ENCODE data around the gene HIRA.
"Not testable (repeated sequence)": the region's sequence is repeated elsewhere in the genome, so short reads cannot be mapped to it uniquely, and the experiment has no call there.

DNA sequence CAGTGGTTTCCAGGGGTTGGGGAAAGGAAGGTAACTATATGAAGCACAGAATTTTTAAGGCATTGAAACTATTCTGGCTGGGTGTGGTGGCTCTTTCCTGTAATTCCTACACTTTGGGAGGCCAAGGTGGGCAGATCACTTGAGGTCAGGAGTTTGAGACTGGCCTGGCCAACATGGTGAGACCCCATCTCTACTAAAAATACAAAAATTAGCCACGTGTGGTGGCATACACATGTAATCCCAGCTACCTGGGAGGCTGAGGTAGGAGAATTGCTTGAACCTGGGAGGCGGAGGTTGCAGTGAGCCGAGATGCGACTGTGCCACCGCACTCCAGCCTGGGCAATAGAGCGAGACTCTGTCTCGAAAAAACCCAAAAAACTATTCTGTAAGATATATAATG lies 68.0 kb downstream of the HIRA start:
- TF ChIP-seq, protein P1, sequence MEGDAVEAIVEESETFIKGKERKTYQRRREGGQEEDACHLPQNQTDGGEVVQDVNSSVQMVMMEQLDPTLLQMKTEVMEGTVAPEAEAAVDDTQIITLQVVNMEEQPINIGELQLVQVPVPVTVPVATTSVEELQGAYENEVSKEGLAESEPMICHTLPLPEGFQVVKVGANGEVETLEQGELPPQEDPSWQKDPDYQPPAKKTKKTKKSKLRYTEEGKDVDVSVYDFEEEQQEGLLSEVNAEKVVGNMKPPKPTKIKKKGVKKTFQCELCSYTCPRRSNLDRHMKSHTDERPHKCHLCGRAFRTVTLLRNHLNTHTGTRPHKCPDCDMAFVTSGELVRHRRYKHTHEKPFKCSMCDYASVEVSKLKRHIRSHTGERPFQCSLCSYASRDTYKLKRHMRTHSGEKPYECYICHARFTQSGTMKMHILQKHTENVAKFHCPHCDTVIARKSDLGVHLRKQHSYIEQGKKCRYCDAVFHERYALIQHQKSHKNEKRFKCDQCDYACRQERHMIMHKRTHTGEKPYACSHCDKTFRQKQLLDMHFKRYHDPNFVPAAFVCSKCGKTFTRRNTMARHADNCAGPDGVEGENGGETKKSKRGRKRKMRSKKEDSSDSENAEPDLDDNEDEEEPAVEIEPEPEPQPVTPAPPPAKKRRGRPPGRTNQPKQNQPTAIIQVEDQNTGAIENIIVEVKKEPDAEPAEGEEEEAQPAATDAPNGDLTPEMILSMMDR (conservative IDR thresholded peaks at IDR 0.05; ENCODE audit: low read length) = not testable (repeated sequence)
- not testable (repeated sequence) for TF ChIP-seq EZH2phosphoT487 (IDR thresholded peaks at IDR 0.05; ENCODE audit: borderline replicate concordance, low read depth, low read length)

Data from OCI-LY7 (cell line).